ENCODE measurements around the gene PHTF1.

DNA sequence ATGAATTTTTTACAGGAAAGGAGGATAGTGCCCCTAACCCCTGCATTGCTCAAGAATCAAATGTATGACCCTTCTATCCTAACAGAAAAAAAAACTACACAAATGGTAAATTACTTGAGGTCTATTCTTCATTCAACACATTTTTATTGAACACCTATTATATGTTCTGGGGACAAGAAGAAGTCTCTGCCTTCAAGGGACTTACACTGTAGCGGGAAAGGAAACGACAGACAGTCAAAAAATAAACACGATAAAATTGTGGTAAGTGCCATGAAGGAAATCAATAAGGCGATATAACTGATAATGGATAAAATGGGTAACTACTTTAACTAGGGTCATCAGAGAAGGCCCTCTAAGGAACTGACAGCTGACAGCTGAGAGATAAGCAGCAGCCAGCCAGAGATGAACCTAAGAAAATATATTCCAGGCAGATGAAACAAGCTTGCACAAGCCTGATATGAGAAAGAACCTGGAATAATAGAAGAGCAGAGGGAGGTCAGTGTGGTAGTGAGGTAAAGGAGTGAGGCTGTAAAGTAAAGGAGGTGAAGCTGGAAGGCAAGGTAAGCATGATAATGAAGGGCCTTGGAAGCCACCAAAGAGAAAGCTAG is 66.4 kb downstream of the PHTF1 start:
- no peak for TF ChIP-seq CTCF (IDR thresholded peaks at IDR 0.05)
- TF ChIP-seq POLR2AphosphoS5 (IDR thresholded peaks at IDR 0.05): no peak
